ENCODE data around the gene DGLUCY. TPM values are rescaled to one million over a fixed set of nuclear protein-coding genes. Genes with fewer than 3 reads are reported as not detected.
A peak's percentile ranks its signal among the peaks of the same experiment; 100 is the strongest.

Gene DGLUCY
- total and polyA plus RNA-seq, 2 experiments from 2014 or later: 15.2 to 15.7 TPM

DNA sequence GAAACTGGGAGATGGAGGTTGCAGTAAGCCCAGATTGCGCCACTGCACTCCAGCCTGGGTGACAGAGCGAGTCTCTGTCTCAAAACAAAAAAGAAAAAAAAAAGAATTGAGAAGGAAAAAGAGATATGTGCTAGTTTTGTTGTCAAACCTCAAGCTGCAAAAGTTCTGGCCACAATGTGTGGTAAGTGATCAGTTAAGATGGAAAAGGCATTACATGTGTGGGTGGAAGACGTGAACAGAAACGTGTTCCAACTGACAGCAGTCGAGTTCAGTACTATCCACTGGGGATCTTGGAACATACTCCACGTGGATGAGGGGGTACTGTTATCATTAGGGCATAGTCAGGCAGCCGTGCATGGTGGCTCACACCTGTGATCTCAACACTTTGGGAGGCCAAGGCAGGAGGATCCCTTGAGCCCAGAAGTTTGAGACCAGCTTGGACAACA is 113.3 kb downstream of the DGLUCY start:
- Histone ChIP-seq H4K20me1 (ENCODE audit: insufficient read depth) (no peaks in the 10 kb centered on the region), H3K4me1 (ENCODE audit: insufficient read depth) (peaks cover 45% of the 10 kb centered on the region), H3F3A (ENCODE audit: insufficient read depth) (peaks cover 51% of the 10 kb centered on the region), H3K27me3 (replicated peaks; ENCODE audit: insufficient read depth) (no peaks in the 10 kb centered on the region), H3K4me3 (no peak overlapping the region), H2AFZ (no peak overlapping the region), H3K36me3 (ENCODE audit: low read depth) (no peaks in the 10 kb centered on the region), H3K27ac (no peak overlapping the region), H3K9me3 (ENCODE audit: low read depth) (no peaks in the 10 kb centered on the region), H3K79me2 (ENCODE audit: insufficient read depth) (no peaks in the 10 kb centered on the region), H3K9me2 (ENCODE audit: insufficient read depth) (no peaks in the 10 kb centered on the region), H3K9ac (no peak overlapping the region), H3K4me2 (ENCODE audit: unreplicated experiment) (no peak overlapping the region)
- 73 to 77% methylated on average over 7 of the region's 7 CpGs for WGBS, 2 experiments (ENCODE audit: low coverage in 1 of 2, low lambda C conversion rate in 2 of 2, missing lambda C conversion rate in 2 of 2)
- DNase-seq: no peak
- TF ChIP-seq EZH2phosphoT487 (IDR thresholded peaks at IDR 0.05; ENCODE audit: insufficient read depth, low read depth): no peak
- no peak for TF ChIP-seq EZH2 (IDR thresholded peaks at IDR 0.05; ENCODE audit: insufficient read depth, poor library complexity, severe bottlenecking)
- in situ Hi-C loops (cut with MboI): no loop called here

DNA sequence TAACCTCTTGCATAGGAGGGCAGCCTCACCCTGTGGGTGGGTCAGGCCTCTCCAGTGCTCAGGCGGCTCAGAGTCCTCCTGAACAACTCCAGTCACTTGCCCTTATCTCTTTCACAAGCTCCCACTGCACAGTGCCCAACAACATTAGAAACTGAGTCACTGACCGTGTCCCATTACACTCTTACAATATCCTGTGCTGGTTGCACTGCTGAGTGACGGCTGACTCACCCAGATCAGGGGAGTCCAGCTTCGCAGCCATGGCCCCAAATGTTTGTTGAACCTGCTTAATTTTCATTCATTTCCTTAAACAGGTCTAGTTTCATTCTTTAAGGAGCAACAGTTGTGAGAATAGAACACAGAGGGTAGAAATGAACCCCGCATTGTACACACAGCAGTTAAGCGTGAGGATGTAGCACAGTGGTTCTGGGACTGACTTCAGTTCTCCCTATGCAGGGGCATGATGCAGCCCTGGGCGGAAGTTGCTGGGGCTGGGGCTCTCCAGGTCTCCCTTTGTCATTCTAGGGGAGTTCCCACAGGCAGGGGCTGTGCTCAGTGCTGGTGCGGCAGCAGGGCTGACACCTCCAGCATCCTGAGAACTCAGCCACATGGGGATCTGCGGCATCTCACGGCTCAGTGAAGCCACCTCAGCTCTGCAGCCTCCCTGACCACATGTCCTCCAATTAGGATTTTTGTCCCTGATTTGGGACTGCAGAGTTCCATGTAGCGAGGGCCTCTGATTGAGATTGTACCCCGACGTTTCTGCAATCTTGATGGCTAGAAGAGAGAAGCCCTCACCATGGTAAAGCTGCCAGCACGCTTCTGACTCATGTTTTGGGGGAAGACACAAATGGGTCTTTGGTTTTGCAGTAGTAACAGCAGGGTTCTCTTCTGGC is 114.5 kb downstream of the DGLUCY start:
- in situ Hi-C loops (cut with MboI): no loop called here
- H4K20me1 ChIP-seq (ENCODE audit: insufficient read depth): no peaks in the 10 kb centered on the region
- peak overlapping the region; percentile 33; the same call in 1 of the 2 replicates for H3K27ac ChIP-seq
- no peaks in the 10 kb centered on the region for H3K79me2 ChIP-seq (ENCODE audit: insufficient read depth)
- TF ChIP-seq EZH2 (IDR thresholded peaks at IDR 0.05; ENCODE audit: insufficient read depth, poor library complexity, severe bottlenecking) (no peak), EZH2phosphoT487 (IDR thresholded peaks at IDR 0.05; ENCODE audit: insufficient read depth, low read depth) (no peak)
- no peaks in the 10 kb centered on the region for H3K27me3 ChIP-seq (replicated peaks; ENCODE audit: insufficient read depth)
- peaks cover 55% of the 10 kb centered on the region for H3F3A ChIP-seq (ENCODE audit: insufficient read depth)
- H3K9me2 ChIP-seq (ENCODE audit: insufficient read depth): no peaks in the 10 kb centered on the region
- H3K4me2 ChIP-seq (ENCODE audit: unreplicated experiment): peak overlapping the region; percentile 20
- no peaks in the 10 kb centered on the region for H3K9me3 ChIP-seq (ENCODE audit: low read depth)
- H2AFZ ChIP-seq: no peak overlapping the region
- WGBS, 2 experiments (ENCODE audit: low coverage in 1 of 2, low lambda C conversion rate in 2 of 2, missing lambda C conversion rate in 2 of 2): 68 to 70% methylated on average over 14 of the region's 14 CpGs
- H3K4me3 ChIP-seq: no peak overlapping the region
- peak; percentile 78 for DNase-seq
- no peaks in the 10 kb centered on the region for H3K36me3 ChIP-seq (ENCODE audit: low read depth)
- peaks cover 45% of the 10 kb centered on the region for H3K4me1 ChIP-seq (ENCODE audit: insufficient read depth)
- no peak overlapping the region for H3K9ac ChIP-seq

DNA sequence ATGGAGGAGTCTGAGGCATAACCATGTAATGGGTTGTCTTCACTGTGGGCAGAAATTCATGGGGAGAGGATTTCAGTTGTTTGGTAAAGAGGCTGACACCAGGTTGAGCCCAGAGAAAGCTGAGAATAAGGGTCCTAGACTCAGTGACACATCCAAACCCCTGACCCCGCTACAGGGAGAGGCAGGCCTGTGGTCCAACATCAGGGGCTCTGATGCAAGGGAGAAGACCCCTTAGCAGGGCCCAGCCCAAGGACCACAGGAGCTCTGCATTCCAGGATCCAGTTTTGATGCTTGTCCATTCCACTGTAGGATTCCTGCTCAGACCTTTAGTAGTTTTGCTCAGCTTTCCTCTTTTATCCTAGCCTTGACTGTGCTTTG is 115.1 kb downstream of the DGLUCY start:
- H3K27ac ChIP-seq: no peak overlapping the region
- H3K9ac ChIP-seq: no peak overlapping the region
- 100% methylated on average over 1 of the region's 1 CpG for WGBS, 2 experiments (ENCODE audit: low coverage in 1 of 2, low lambda C conversion rate in 2 of 2, missing lambda C conversion rate in 2 of 2)
- H3K9me3 ChIP-seq (ENCODE audit: low read depth): no peaks in the 10 kb centered on the region
- no peaks in the 10 kb centered on the region for H3K79me2 ChIP-seq (ENCODE audit: insufficient read depth)
- no peak overlapping the region for H2AFZ ChIP-seq
- H3K4me3 ChIP-seq: no peak overlapping the region
- no peaks in the 10 kb centered on the region for H3K36me3 ChIP-seq (ENCODE audit: low read depth)
- no peaks in the 10 kb centered on the region for H3K27me3 ChIP-seq (replicated peaks; ENCODE audit: insufficient read depth)
- DNase-seq: no peak
- no peaks in the 10 kb centered on the region for H3K9me2 ChIP-seq (ENCODE audit: insufficient read depth)
- H3K4me2 ChIP-seq (ENCODE audit: unreplicated experiment): no peak overlapping the region
- TF ChIP-seq EZH2phosphoT487 (IDR thresholded peaks at IDR 0.05; ENCODE audit: insufficient read depth, low read depth): no peak
- TF ChIP-seq EZH2 (IDR thresholded peaks at IDR 0.05; ENCODE audit: insufficient read depth, poor library complexity, severe bottlenecking): no peak
- no peaks in the 10 kb centered on the region for H4K20me1 ChIP-seq (ENCODE audit: insufficient read depth)
- H3K4me1 ChIP-seq (ENCODE audit: insufficient read depth): peaks cover 45% of the 10 kb centered on the region
- in situ Hi-C loops (cut with MboI): no loop called here
- H3F3A ChIP-seq (ENCODE audit: insufficient read depth): peaks cover 55% of the 10 kb centered on the region

DNA sequence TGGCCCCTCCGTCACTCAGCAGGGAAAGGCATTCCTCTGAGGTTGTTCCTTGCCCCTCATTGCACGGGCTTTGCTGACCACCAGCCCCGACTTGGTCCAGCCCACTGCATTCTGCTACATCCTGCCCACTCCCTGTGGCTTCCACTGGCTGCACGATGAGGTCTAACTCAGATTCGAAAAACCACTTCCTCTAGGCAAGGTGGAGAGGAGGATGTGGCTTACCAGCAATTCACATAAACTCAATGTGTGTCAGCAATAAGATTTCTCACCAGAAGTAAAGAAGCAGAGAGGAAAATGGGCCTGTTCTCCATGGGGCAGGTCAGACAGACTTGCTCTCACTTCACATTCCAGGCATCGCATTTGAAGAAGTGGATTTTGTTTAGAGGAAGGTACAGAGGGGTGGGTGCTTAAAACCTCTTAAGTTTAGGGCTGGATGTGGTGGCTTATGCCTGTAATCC is 115.9 kb downstream of the DGLUCY start:
- H3K79me2 ChIP-seq (ENCODE audit: insufficient read depth): no peaks in the 10 kb centered on the region
- no peaks in the 10 kb centered on the region for H3K9me2 ChIP-seq (ENCODE audit: insufficient read depth)
- H3K36me3 ChIP-seq (ENCODE audit: low read depth): no peaks in the 10 kb centered on the region
- H3K4me2 ChIP-seq (ENCODE audit: unreplicated experiment): peak overlapping the region; percentile 19
- DNase-seq: peak; percentile 66
- H3K4me3 ChIP-seq: no peak overlapping the region
- TF ChIP-seq EZH2 (IDR thresholded peaks at IDR 0.05; ENCODE audit: insufficient read depth, poor library complexity, severe bottlenecking) (no peak), EZH2phosphoT487 (IDR thresholded peaks at IDR 0.05; ENCODE audit: insufficient read depth, low read depth) (no peak)
- H2AFZ ChIP-seq: no peak overlapping the region
- H3K4me1 ChIP-seq (ENCODE audit: insufficient read depth): peaks cover 45% of the 10 kb centered on the region
- WGBS, 2 experiments (ENCODE audit: low coverage in 1 of 2, low lambda C conversion rate in 2 of 2, missing lambda C conversion rate in 2 of 2): 33 to 40% methylated on average over 6 of the region's 6 CpGs
- H3K9me3 ChIP-seq (ENCODE audit: low read depth): no peaks in the 10 kb centered on the region
- H3K27me3 ChIP-seq (replicated peaks; ENCODE audit: insufficient read depth): no peaks in the 10 kb centered on the region
- H3K27ac ChIP-seq: peak overlapping the region; percentile 70
- H3F3A ChIP-seq (ENCODE audit: insufficient read depth): peaks cover 55% of the 10 kb centered on the region
- in situ Hi-C loops (cut with MboI): no loop called here
- H4K20me1 ChIP-seq (ENCODE audit: insufficient read depth): no peaks in the 10 kb centered on the region
- no peak overlapping the region for H3K9ac ChIP-seq

Data from GM23248 (cell line).